Measurements from ENCODE around the gene ANO6. TPM values are rescaled to one million over a fixed set of nuclear protein-coding genes. Genes with fewer than 3 reads are reported as not detected.

The ANO6 gene
- total and polyA plus RNA-seq, 2 donors (not counting 1 experiment from before 2014, with no cell fraction given), result 6.6 to 19.5 TPM

GRCh38 chr12:45208604-45209487, 7.0 kb upstream of the ANO6 start:
- Mint-ChIP-seq H3K27ac (no peak overlapping the region), H3K9me3 (ENCODE audit: insufficient read depth) (no peaks in the 10 kb centered on the region), H3K4me3 (no peak overlapping the region), H3K4me1 (peaks cover 14% of the 10 kb centered on the region), H3K27me3 (no peaks in the 10 kb centered on the region)
- intact Hi-C loops (cut with micrococcal nuclease), result no loop called here
- TF ChIP-seq EZH2 (IDR thresholded peaks at IDR 0.05; ENCODE audit: borderline replicate concordance, insufficient read depth, low read depth, low read length, poor library complexity, severe bottlenecking), result no peak
- TF ChIP-seq CTCF (IDR thresholded peaks at IDR 0.05), result no peak
- WGBS (ENCODE audit: insufficient coverage), result 98% methylated on average over 4 of the region's 9 CpGs
- H3K27me3 ChIP-seq (replicated peaks in 1 of 4; ENCODE audit: control extremely low read depth in 1 of 4, control insufficient read depth in 3 of 4, insufficient read depth in 4 of 4, low read length in 3 of 4), result no peaks in the 10 kb centered on the region
- ATAC-seq (ENCODE audit: low read depth), result no peak
- no peak for DNase-seq
- no peak overlapping the region for H3K27ac ChIP-seq (ENCODE audit: low read length in 2 of 2)
- no peaks in the 10 kb centered on the region for H3K36me3 ChIP-seq (replicated peaks in 1 of 2; ENCODE audit: control extremely low read depth in 1 of 2, control insufficient read depth in 1 of 2, extremely low read depth in 1 of 2, insufficient read depth in 2 of 2, low read length in 1 of 2)
- H2AFZ ChIP-seq (ENCODE audit: insufficient read depth, low read depth, low read length, poor library complexity, severe bottlenecking), result no peak overlapping the region
- H4K20me1 ChIP-seq (ENCODE audit: control insufficient read depth, insufficient read depth, low read length, poor library complexity, severe bottlenecking), result no peaks in the 10 kb centered on the region
- H3K9ac ChIP-seq (ENCODE audit: low read length), result no peak overlapping the region
- peaks cover 4% of the 10 kb centered on the region for H3K79me2 ChIP-seq (ENCODE audit: control insufficient read depth, insufficient read depth, low read length)
- POLR2A ChIA-PET, result interaction anchor here (0.7 kb wide), 1 partner anchor 1074 kb away, joined by 3 read pairs; no protein-coding TSS in a partner anchor
- no peak overlapping the region for H3K4me2 ChIP-seq (replicated peaks; ENCODE audit: low read depth, low read length, poor library complexity, severe bottlenecking)
- H3K4me1 ChIP-seq (ENCODE audit: control insufficient read depth in 2 of 2, insufficient read depth in 2 of 2, low read length in 2 of 2), result peaks cover 22% of the 10 kb centered on the region in 2 donors
- H3K9me3 ChIP-seq (ENCODE audit: control extremely low read depth in 1 of 3, control insufficient read depth in 2 of 3, insufficient read depth in 1 of 3, low read length in 2 of 3), result peaks cover 0 to 4% (median 0%) of the 10 kb centered on the region in 3 donors
- CTCF ChIA-PET, result no interaction called here
- no peak overlapping the region for H3K4me3 ChIP-seq (ENCODE audit: control extremely low read depth in 1 of 5, extremely low read depth in 1 of 5, insufficient read depth in 1 of 5, low read depth in 2 of 5, low read length in 4 of 5)

GRCh38 chr12:45209784-45210183, 6.1 kb upstream of the ANO6 start:
- 71% methylated on average over 1 of the region's 2 CpGs for WGBS (ENCODE audit: insufficient coverage)
- TF ChIP-seq EZH2 (IDR thresholded peaks at IDR 0.05; ENCODE audit: borderline replicate concordance, insufficient read depth, low read depth, low read length, poor library complexity, severe bottlenecking), result no peak
- TF ChIP-seq CTCF (IDR thresholded peaks at IDR 0.05), result no peak
- no peak overlapping the region for H3K4me3 ChIP-seq (ENCODE audit: control extremely low read depth in 1 of 5, extremely low read depth in 1 of 5, insufficient read depth in 1 of 5, low read depth in 2 of 5, low read length in 4 of 5)
- no peak for ATAC-seq (ENCODE audit: low read depth)
- Mint-ChIP-seq H3K27ac (no peak overlapping the region), H3K4me1 (peaks cover 22% of the 10 kb centered on the region), H3K27me3 (no peaks in the 10 kb centered on the region), H3K9me3 (ENCODE audit: insufficient read depth) (no peaks in the 10 kb centered on the region), H3K4me3 (no peak overlapping the region)
- no peak overlapping the region for H3K27ac ChIP-seq (ENCODE audit: low read length in 2 of 2)
- H4K20me1 ChIP-seq (ENCODE audit: control insufficient read depth, insufficient read depth, low read length, poor library complexity, severe bottlenecking), result no peaks in the 10 kb centered on the region
- CTCF ChIA-PET, result interaction anchor here (1.4 kb wide), 1 partner anchor 39 kb away, joined by 4 read pairs; no protein-coding TSS in a partner anchor
- no peak for DNase-seq
- H2AFZ ChIP-seq (ENCODE audit: insufficient read depth, low read depth, low read length, poor library complexity, severe bottlenecking), result no peak overlapping the region
- peaks cover 25% of the 10 kb centered on the region in 2 donors for H3K4me1 ChIP-seq (ENCODE audit: control insufficient read depth in 2 of 2, insufficient read depth in 2 of 2, low read length in 2 of 2)
- no peak overlapping the region for H3K9ac ChIP-seq (ENCODE audit: low read length)
- H3K4me2 ChIP-seq (replicated peaks; ENCODE audit: low read depth, low read length, poor library complexity, severe bottlenecking), result no peak overlapping the region
- POLR2A ChIA-PET, result no interaction called here
- H3K36me3 ChIP-seq (replicated peaks in 1 of 2; ENCODE audit: control extremely low read depth in 1 of 2, control insufficient read depth in 1 of 2, extremely low read depth in 1 of 2, insufficient read depth in 2 of 2, low read length in 1 of 2), result no peaks in the 10 kb centered on the region
- intact Hi-C loops (cut with micrococcal nuclease), result loop anchor here (10.0 kb wide), 2 partner anchors 785 to 1175 kb away; partner anchors contain the start of gene SCAF11
- no peaks in the 10 kb centered on the region for H3K27me3 ChIP-seq (replicated peaks in 1 of 4; ENCODE audit: control extremely low read depth in 1 of 4, control insufficient read depth in 3 of 4, insufficient read depth in 4 of 4, low read length in 3 of 4)
- peaks cover 4% of the 10 kb centered on the region for H3K79me2 ChIP-seq (ENCODE audit: control insufficient read depth, insufficient read depth, low read length)
- peaks cover 0 to 4% (median 0%) of the 10 kb centered on the region in 3 donors for H3K9me3 ChIP-seq (ENCODE audit: control extremely low read depth in 1 of 3, control insufficient read depth in 2 of 3, insufficient read depth in 1 of 3, low read length in 2 of 3)

Measured in B cell (primary cell).